AG10803 (cell line): ENCODE results near the gene SSMEM1.
"Not testable (repeated sequence)": the region's sequence is repeated elsewhere in the genome, so short reads cannot be mapped to it uniquely, and the experiment has no call there.

Experiments used
- DNase-seq: peaks from one replicate; pipeline ENCODE4 v3.0.0; 2010; ENCODE audit warnings: low read depth
- H3K4me3 ChIP-seq: 2 replicates; pipeline ENCODE4 v1.5.1; 2011; ENCODE audit warnings: mild to moderate bottlenecking, low read length, control low read depth
- CTCF ChIP-seq: conservative IDR thresholded peaks from 2 replicates; pipeline ENCODE4 v1.5.1; 2011; ENCODE audit warnings: mild to moderate bottlenecking, low read length, control low read depth, inconsistent platforms

Gene SSMEM1

GRCh38 chr7:130221746-130222145, 14.1 kb downstream of the SSMEM1 start:
- DNase-seq, result no peak
- no peak for TF ChIP-seq CTCF
- H3K4me3 ChIP-seq, result no peak overlapping the region

- TF ChIP-seq CTCF, result no peak
- DNase-seq, result no peak
- no peak overlapping the region for H3K4me3 ChIP-seq
These were observed 16.0 kb downstream of the SSMEM1 start for GRCh38 chr7:130223646-130224045.

GRCh38 chr7:130224210-130224609, 16.6 kb downstream of the SSMEM1 start:
- H3K4me3 ChIP-seq, result no peak overlapping the region
- TF ChIP-seq CTCF, result no peak
- DNase-seq, result no peak

- peak; percentile 5 for DNase-seq
- not testable (repeated sequence) for H3K4me3 ChIP-seq
These were observed 17.3 kb downstream of the SSMEM1 start for GRCh38 chr7:130224923-130225322.

GRCh38 chr7:130226333-130226732, 18.7 kb downstream of the SSMEM1 start:
- no peak overlapping the region for H3K4me3 ChIP-seq
- no peak for DNase-seq
- no peak for TF ChIP-seq CTCF

GRCh38 chr7:130227883-130228575, 20.4 kb downstream of the SSMEM1 start:
- no peak for DNase-seq
- no peak overlapping the region for H3K4me3 ChIP-seq
- no peak for TF ChIP-seq CTCF

- TF ChIP-seq CTCF, result no peak
- DNase-seq, result no peak
- no peak overlapping the region for H3K4me3 ChIP-seq
These were observed 21.3 kb downstream of the SSMEM1 start for GRCh38 chr7:130228840-130229502.

- H3K4me3 ChIP-seq, DNase-seq: not testable (repeated sequence)
These were observed 22.3 kb downstream of the SSMEM1 start for GRCh38 chr7:130229981-130230380.
